SW480 (cell line): Measurements from ENCODE around the gene CNOT6.
"Not testable (repeated sequence)": the region's sequence is repeated elsewhere in the genome, so short reads cannot be mapped to it uniquely, and the experiment has no call there.

Experiments
- DNase-seq: peaks from one replicate; pipeline ENCODE4 v3.0.0-alpha.2; 2016; ENCODE audit warnings: low spot score

The CNOT6 gene

GRCh38 chr5:180470966-180471582 lies 23.1 kb upstream of the CNOT6 start:
- peak; percentile 52 for DNase-seq

GRCh38 chr5:180471866-180472265 lies 22.3 kb upstream of the CNOT6 start:
- no peak for DNase-seq

- no peak for DNase-seq
These were observed 21.9 kb upstream of the CNOT6 start for GRCh38 chr5:180472269-180472668.

GRCh38 chr5:180473386-180473785 lies 20.8 kb upstream of the CNOT6 start:
- not testable (repeated sequence) for DNase-seq

- no peak for DNase-seq
These were observed 19.6 kb upstream of the CNOT6 start for GRCh38 chr5:180474569-180474968.

- DNase-seq: not testable (repeated sequence)
These were observed 18.1 kb upstream of the CNOT6 start for GRCh38 chr5:180475969-180476524.

- no peak for DNase-seq
These were observed 9.4 kb upstream of the CNOT6 start for GRCh38 chr5:180484813-180485212.

- no peak for DNase-seq
These were observed 7.5 kb upstream of the CNOT6 start for GRCh38 chr5:180486636-180487149.

- no peak for DNase-seq
These were observed 6.6 kb upstream of the CNOT6 start for GRCh38 chr5:180487556-180487955.

- no peak for DNase-seq
These were observed 2.7 kb upstream of the CNOT6 start for GRCh38 chr5:180491496-180491895.

- DNase-seq: no peak
These were observed 1.8 kb upstream of the CNOT6 start for GRCh38 chr5:180492226-180492903.

GRCh38 chr5:180494510-180495181 lies 467 bp downstream of the CNOT6 start:
- peak; percentile 47 for DNase-seq

GRCh38 chr5:180495292-180495691 lies 1.1 kb downstream of the CNOT6 start:
- DNase-seq: peak; percentile 13

GRCh38 chr5:180495991-180496741 lies 2.0 kb downstream of the CNOT6 start:
- DNase-seq: no peak

- not testable (repeated sequence) for DNase-seq
These were observed 2.6 kb downstream of the CNOT6 start for GRCh38 chr5:180496806-180497205.

- not testable (repeated sequence) for DNase-seq
These were observed 3.7 kb downstream of the CNOT6 start for GRCh38 chr5:180497865-180498264.

- DNase-seq: no peak
These were observed 4.2 kb downstream of the CNOT6 start for GRCh38 chr5:180498378-180498777.

GRCh38 chr5:180499684-180500083 lies 5.5 kb downstream of the CNOT6 start:
- peak; percentile 50 for DNase-seq

- DNase-seq: not testable (repeated sequence)
These were observed 6.1 kb downstream of the CNOT6 start for GRCh38 chr5:180500300-180500699.

GRCh38 chr5:180507661-180508060 lies 13.5 kb downstream of the CNOT6 start:
- DNase-seq: no peak

GRCh38 chr5:180515294-180515693 lies 21.1 kb downstream of the CNOT6 start:
- no peak for DNase-seq

- DNase-seq: not testable (repeated sequence)
These were observed 21.8 kb downstream of the CNOT6 start for GRCh38 chr5:180515974-180516373.
